Activated CD4-positive, alpha-beta T cell treated with anti-CD3 and anti-CD28 coated beads, Interleukin-2, amount 50 U/mL, for 4 hours (primary cell): ENCODE measurements around the gene LCN9.

Experiments used
- DNase-seq, 2 experiments: peaks; one replicate each; pipeline ENCODE4 v3.0.0-alpha.2; 2020

Gene LCN9

GRCh38 chr9:135673941-135674340 is 10.8 kb downstream of the LCN9 start:
- DNase-seq, result no peak

GRCh38 chr9:135674977-135675376 is 11.9 kb downstream of the LCN9 start:
- DNase-seq, result no peak

GRCh38 chr9:135676891-135677290 is 13.8 kb downstream of the LCN9 start:
- DNase-seq, result no peak

GRCh38 chr9:135677641-135678168 is 14.6 kb downstream of the LCN9 start:
- DNase-seq, result no peak

- no peak for DNase-seq
Measured at GRCh38 chr9:135678236-135679017, 15.3 kb downstream of the LCN9 start.

- no peak for DNase-seq
Measured at GRCh38 chr9:135680056-135680455, 16.9 kb downstream of the LCN9 start.

- no peak for DNase-seq
Measured at GRCh38 chr9:135681161-135681560, 18.1 kb downstream of the LCN9 start.

GRCh38 chr9:135683401-135684034 is 20.4 kb downstream of the LCN9 start:
- DNase-seq, result no peak

- DNase-seq, result no peak
Measured at GRCh38 chr9:135684691-135685090, 21.6 kb downstream of the LCN9 start.

GRCh38 chr9:135687216-135687615 is 24.1 kb downstream of the LCN9 start:
- no peak for DNase-seq

- no peak for DNase-seq
Measured at GRCh38 chr9:135689011-135689410, 25.9 kb downstream of the LCN9 start.

- no peak for DNase-seq
Measured at GRCh38 chr9:135690836-135691570, 27.9 kb downstream of the LCN9 start.

GRCh38 chr9:135692410-135692809 is 29.3 kb downstream of the LCN9 start:
- no peak for DNase-seq

- DNase-seq, result no peak
Measured at GRCh38 chr9:135693265-135693664, 30.2 kb downstream of the LCN9 start.

GRCh38 chr9:135693771-135694170 is 30.7 kb downstream of the LCN9 start:
- DNase-seq, result no peak

- no peak for DNase-seq
Measured at GRCh38 chr9:135694414-135694813, 31.3 kb downstream of the LCN9 start.

- no peak for DNase-seq
Measured at GRCh38 chr9:135695036-135695435, 31.9 kb downstream of the LCN9 start.

- DNase-seq, result no peak
Measured at GRCh38 chr9:135695642-135696041, 32.5 kb downstream of the LCN9 start.

GRCh38 chr9:135696446-135696845 is 33.3 kb downstream of the LCN9 start:
- DNase-seq, result no peak

- no peak for DNase-seq
Measured at GRCh38 chr9:135697226-135697625, 34.1 kb downstream of the LCN9 start.

- no peak for DNase-seq
Measured at GRCh38 chr9:135698236-135698635, 35.1 kb downstream of the LCN9 start.

- DNase-seq, result no peak
Measured at GRCh38 chr9:135698767-135699166, 35.7 kb downstream of the LCN9 start.

- DNase-seq, result no peak
Measured at GRCh38 chr9:135699440-135699839, 36.3 kb downstream of the LCN9 start, which contains the start of gene SOHLH1. Gene SOHLH1 (minus strand): TSS chr9:135699481. CDS start chr9:135699467, 14 bp downstream.

- DNase-seq, result no peak
Measured at GRCh38 chr9:135700525-135700924, 37.4 kb downstream of the LCN9 start.
